CD4-positive, alpha-beta T cell (primary cell): ENCODE results near the gene PRRT4. TPM values are rescaled to one million over a fixed set of nuclear protein-coding genes. Genes with fewer than 3 reads are reported as not detected.

Experiments used
- ATAC-seq: fragments of 200-7000 bp; cut with Tn5 transposase; one replicate; pipeline ENCODE4 v1.10.0; 2022; ENCODE audit warnings: mild to moderate bottlenecking; ENCODE audit not compliant: poor library complexity
- CTCF ChIA-PET: fragments of 350-600 bp; sonication (Branson Sonifier 250); formaldehyde crosslinking; loops from one replicate; lab custom pipeline; 2021; ENCODE audit warnings: antibody characterized with exemption, inconsistent platforms; lab: Charles Lee
- POLR2A ChIA-PET: fragments of 350-600 bp; sonication (Branson Sonifier 250); formaldehyde crosslinking; loops from one replicate; lab custom pipeline; 2021; ENCODE audit warnings: antibody characterized with exemption, inconsistent platforms; lab: Charles Lee
- DNase-seq, 14 experiments: peaks; one replicate each; pipeline ENCODE4 v3.0.0-alpha.2; 2013 to 2020; ENCODE audit warnings: mixed read lengths in 2 of 14
- H3K27ac ChIP-seq, 2 donors: one replicate each; pipeline versions ENCODE4 v1.5.1 to v1.7.0; 2013; ENCODE audit warnings: low read length in 2 of 2, low read depth in 1 of 2, mild to moderate bottlenecking in 1 of 2
- H3K27me3 ChIP-seq, 2 experiments: 1 replicate in 1 of 2; 2 replicates in 1 of 2; pipeline versions ENCODE4 v1.6.1 to v1.7.0; 2013; ENCODE audit warnings: low read length in 2 of 2, control low read depth in 1 of 2, mild to moderate bottlenecking in 1 of 2, moderate library complexity in 1 of 2; ENCODE audit not compliant: insufficient read depth in 2 of 2, control insufficient read depth in 1 of 2
- H3K36me3 ChIP-seq: one replicate; pipeline ENCODE4 v1.6.1; 2013; ENCODE audit warnings: low read length, control low read depth; ENCODE audit not compliant: insufficient read depth
- H3K4me1 ChIP-seq: one replicate; pipeline ENCODE4 v1.6.1; 2013; ENCODE audit warnings: low read length, control low read depth; ENCODE audit not compliant: insufficient read depth
- H3K4me3 ChIP-seq: one replicate; pipeline ENCODE4 v1.5.1; 2013; ENCODE audit warnings: mild to moderate bottlenecking, low read length, moderate library complexity
- H3K9me3 ChIP-seq, 2 experiments: 1 replicate in 1 of 2; 2 replicates in 1 of 2; pipeline versions ENCODE4 v1.6.1 to v1.7.0; 2013; ENCODE audit warnings: low read length in 2 of 2, mild to moderate bottlenecking in 2 of 2, control low read depth in 1 of 2, moderate library complexity in 1 of 2; ENCODE audit not compliant: control insufficient read depth in 1 of 2, insufficient read depth in 1 of 2
- H3K27ac Mint-ChIP-seq: one replicate; pipeline ENCODE4 v1.8.0; 2020; ENCODE audit warnings: mixed read lengths
- H3K27me3 Mint-ChIP-seq: one replicate; pipeline ENCODE4 v1.8.0; 2021; ENCODE audit warnings: mixed read lengths
- H3K36me3 Mint-ChIP-seq: one replicate; pipeline ENCODE4 v1.8.0; 2021; ENCODE audit warnings: low read depth, mixed read lengths
- H3K4me1 Mint-ChIP-seq: one replicate; pipeline ENCODE4 v1.8.0; 2021; ENCODE audit warnings: low read depth, mixed read lengths
- H3K4me3 Mint-ChIP-seq: one replicate; pipeline ENCODE4 v1.8.0; 2020; ENCODE audit warnings: mild to moderate bottlenecking, mixed read lengths
- H3K9me3 Mint-ChIP-seq: one replicate; pipeline ENCODE4 v1.8.0; 2020; ENCODE audit warnings: mixed read lengths
- intact Hi-C, 2 experiments: fragments of 100-400 bp; cut with DNase I in 1 of 2; cut with micrococcal nuclease in 1 of 2; formaldehyde crosslinking; loops; one replicate each; pipeline versions ENCODE4 v1.15.1 to v1.9.0; 2023 to 2025; cut with DNase I, micrococcal nuclease
- total RNA-seq, 174 experiments: library from RNA in 2 of 174; stranded (reverse) in 2 of 174; gene quantifications; one replicate each; pipeline ENCODE4 v1.2.3 and lab custom pipeline; 2021 to 2026
- TF ChIP-seq, protein P1 (sequence below): fragments of 200-600 bp; IDR thresholded peaks from one replicate; pipeline ENCODE4 v1.8.0; 2022; ENCODE audit warnings: antibody characterized with exemption, mild to moderate bottlenecking

PRRT4 gene
- total RNA-seq, 2 experiments from 2014 or later = 0.47 to 0.63 TPM

DNA sequence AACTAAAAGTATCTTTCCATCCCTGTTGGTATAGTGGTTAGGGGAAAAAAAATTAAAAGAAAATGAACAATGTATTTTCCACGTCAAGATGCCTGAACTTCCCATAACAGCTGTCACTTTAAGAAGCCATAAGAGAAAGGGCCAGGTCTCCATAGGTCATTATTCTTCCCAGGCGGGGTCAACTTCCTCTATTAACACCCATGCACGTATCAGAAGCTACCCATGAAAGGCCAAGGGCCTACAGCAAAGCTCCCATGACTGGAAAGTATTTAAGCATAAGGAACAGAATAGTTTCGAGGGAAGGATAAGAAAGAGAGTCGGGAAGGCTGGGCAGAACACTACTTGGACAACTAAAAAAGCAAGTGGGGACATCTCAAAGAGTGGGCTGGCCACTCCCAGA is 57.8 kb downstream of the PRRT4 start:
- TF ChIP-seq, protein P1, sequence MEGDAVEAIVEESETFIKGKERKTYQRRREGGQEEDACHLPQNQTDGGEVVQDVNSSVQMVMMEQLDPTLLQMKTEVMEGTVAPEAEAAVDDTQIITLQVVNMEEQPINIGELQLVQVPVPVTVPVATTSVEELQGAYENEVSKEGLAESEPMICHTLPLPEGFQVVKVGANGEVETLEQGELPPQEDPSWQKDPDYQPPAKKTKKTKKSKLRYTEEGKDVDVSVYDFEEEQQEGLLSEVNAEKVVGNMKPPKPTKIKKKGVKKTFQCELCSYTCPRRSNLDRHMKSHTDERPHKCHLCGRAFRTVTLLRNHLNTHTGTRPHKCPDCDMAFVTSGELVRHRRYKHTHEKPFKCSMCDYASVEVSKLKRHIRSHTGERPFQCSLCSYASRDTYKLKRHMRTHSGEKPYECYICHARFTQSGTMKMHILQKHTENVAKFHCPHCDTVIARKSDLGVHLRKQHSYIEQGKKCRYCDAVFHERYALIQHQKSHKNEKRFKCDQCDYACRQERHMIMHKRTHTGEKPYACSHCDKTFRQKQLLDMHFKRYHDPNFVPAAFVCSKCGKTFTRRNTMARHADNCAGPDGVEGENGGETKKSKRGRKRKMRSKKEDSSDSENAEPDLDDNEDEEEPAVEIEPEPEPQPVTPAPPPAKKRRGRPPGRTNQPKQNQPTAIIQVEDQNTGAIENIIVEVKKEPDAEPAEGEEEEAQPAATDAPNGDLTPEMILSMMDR = no peak
- intact Hi-C loops = no loop called here
- H3K27me3 ChIP-seq = no peaks in the 10 kb centered on the region
- Mint-ChIP-seq H3K4me3 (no peak overlapping the region), H3K4me1 (no peaks in the 10 kb centered on the region), H3K27me3 (no peaks in the 10 kb centered on the region), H3K27ac (no peak overlapping the region), H3K9me3 (no peaks in the 10 kb centered on the region), H3K36me3 (peaks cover 68% of the 10 kb centered on the region)
- H3K4me1 ChIP-seq = no peaks in the 10 kb centered on the region
- no peaks in the 10 kb centered on the region for H3K9me3 ChIP-seq
- peaks cover 42% of the 10 kb centered on the region for H3K36me3 ChIP-seq
- POLR2A ChIA-PET = no interaction called here
- CTCF ChIA-PET = no interaction called here
- ATAC-seq (no peak), DNase-seq (no peak)
- no peak overlapping the region for H3K27ac ChIP-seq
- no peak overlapping the region for H3K4me3 ChIP-seq

DNA sequence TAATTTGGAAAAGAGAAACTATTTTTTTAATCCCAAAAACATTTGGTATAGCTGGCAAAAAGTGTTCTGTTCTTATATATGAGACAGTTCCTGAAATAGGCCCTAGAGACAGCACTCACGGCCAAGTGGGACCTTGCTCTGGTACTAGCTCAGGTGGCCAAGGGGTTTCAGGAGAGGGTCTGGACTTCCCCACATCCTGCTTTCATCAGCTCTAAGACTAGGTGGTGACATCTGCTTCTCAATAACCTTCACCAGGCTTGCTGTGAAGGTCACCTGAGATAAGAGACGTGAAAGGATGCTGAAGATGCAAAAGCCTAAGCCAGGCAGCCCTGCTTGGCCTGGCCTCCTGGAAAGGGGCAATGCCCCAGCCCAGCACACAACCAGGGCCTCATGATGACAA is 58.4 kb downstream of the PRRT4 start:
- no peaks in the 10 kb centered on the region for H3K4me1 ChIP-seq
- Mint-ChIP-seq H3K4me3 (no peak overlapping the region), H3K27me3 (no peaks in the 10 kb centered on the region), H3K27ac (no peak overlapping the region), H3K4me1 (no peaks in the 10 kb centered on the region), H3K36me3 (peaks cover 68% of the 10 kb centered on the region), H3K9me3 (no peaks in the 10 kb centered on the region)
- peaks cover 37% of the 10 kb centered on the region for H3K36me3 ChIP-seq
- DNase-seq = no peak
- H3K4me3 ChIP-seq = no peak overlapping the region
- no peak overlapping the region for H3K27ac ChIP-seq
- no peaks in the 10 kb centered on the region for H3K9me3 ChIP-seq
- ChIA-PET POLR2A (no interaction called here), CTCF (no interaction called here)
- intact Hi-C loops = no loop called here
- ATAC-seq = no peak
- no peaks in the 10 kb centered on the region for H3K27me3 ChIP-seq
- TF ChIP-seq, protein P1 = no peak

DNA sequence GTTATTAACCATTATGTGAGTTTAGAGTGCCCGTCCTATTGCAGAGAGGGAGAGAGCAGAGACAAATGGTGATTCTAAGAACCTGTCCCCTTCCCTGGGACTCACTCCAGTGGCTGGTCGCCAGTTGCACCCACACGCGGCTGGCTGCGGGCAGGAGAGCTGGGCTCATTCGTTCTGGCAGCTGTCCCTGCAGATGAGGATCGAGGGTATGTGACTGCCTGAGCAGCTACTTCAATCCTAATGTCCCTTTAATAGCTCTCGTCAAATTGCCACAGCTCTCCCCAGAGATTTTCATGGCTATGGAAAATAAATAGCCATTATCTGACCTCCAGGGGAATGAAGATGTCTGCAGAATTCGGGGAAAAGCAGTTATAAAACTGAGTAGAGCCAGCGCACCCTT is 59.4 kb downstream of the PRRT4 start:
- no peak overlapping the region for H3K27ac ChIP-seq
- CTCF ChIA-PET = no interaction called here

More for the DNA sequence above, 59.4 kb downstream of the PRRT4 start:
- Mint-ChIP-seq H3K27me3 (no peaks in the 10 kb centered on the region), H3K36me3 (peaks cover 59% of the 10 kb centered on the region), H3K4me3 (no peak overlapping the region), H3K27ac (no peak overlapping the region), H3K4me1 (no peaks in the 10 kb centered on the region), H3K9me3 (no peaks in the 10 kb centered on the region)
- no peak for ATAC-seq
- intact Hi-C loops = no loop called here
- Histone ChIP-seq H3K36me3 (peaks cover 28% of the 10 kb centered on the region), H3K4me3 (no peak overlapping the region), H3K4me1 (no peaks in the 10 kb centered on the region), H3K9me3 (no peaks in the 10 kb centered on the region), H3K27me3 (no peaks in the 10 kb centered on the region)
- TF ChIP-seq, protein P1 = no peak
- POLR2A ChIA-PET = no interaction called here
- DNase-seq = no peak

Other genes starting within 250 kb of the PRRT4 start
- not detected for gene LEP, start 120.4 kb downstream of the PRRT4 start, total RNA-seq
- 10 to 100 TPM; 10.1 to 10.5 TPM for gene RBM28, start 17.8 kb downstream of the PRRT4 start, total RNA-seq
- 10 to 100 TPM; 26.5 to 27.0 TPM for gene IMPDH1, start 48.3 kb upstream of the PRRT4 start, total RNA-seq
- 1 to 10 TPM; 1.7 TPM for gene HILPDA, start 94.2 kb upstream of the PRRT4 start, total RNA-seq
- 1 to 10 TPM; 7.1 to 8.2 TPM for gene METTL2B, start 115.1 kb upstream of the PRRT4 start, total RNA-seq